ENCODE measurements around the gene RDH13.
A peak's percentile ranks its signal among the peaks of the same experiment; 100 is the strongest.

Gene RDH13

GRCh38 chr19:55080968-55081769, 18.2 kb upstream of the RDH13 start (continued):
- no peak for TF ChIP-seq POU6F1 (CRISPR knock-in tag; IDR thresholded peaks at IDR 0.05; ENCODE audit: borderline replicate concordance, low read depth)
- TF ChIP-seq ARNTL (CRISPR knock-in tag; IDR thresholded peaks at IDR 0.05; ENCODE audit: borderline replicate concordance, low read depth): no peak

GRCh38 chr19:55080121-55080967, 17.4 kb upstream of the RDH13 start:
- peak; percentile 83 for ATAC-seq
- TF ChIP-seq ZC3H10 (CRISPR knock-in tag; IDR thresholded peaks at IDR 0.05) (no peak), CSRNP3 (CRISPR knock-in tag; IDR thresholded peaks at IDR 0.05) (no peak), BACH2 (CRISPR knock-in tag; IDR thresholded peaks at IDR 0.05; ENCODE audit: borderline replicate concordance) (no peak), POU6F1 (CRISPR knock-in tag; IDR thresholded peaks at IDR 0.05; ENCODE audit: borderline replicate concordance, low read depth) (no peak), TOX (CRISPR knock-in tag; IDR thresholded peaks at IDR 0.05; ENCODE audit: borderline replicate concordance) (no peak), ZNF565 (CRISPR knock-in tag; conservative IDR thresholded peaks at IDR 0.05; ENCODE audit: low read depth) (no peak), TSHZ2 (CRISPR knock-in tag; IDR thresholded peaks at IDR 0.05) (no peak), OSR1 (CRISPR knock-in tag; IDR thresholded peaks at IDR 0.05) (no peak), RARB (CRISPR knock-in tag; IDR thresholded peaks at IDR 0.05) (no peak), CSDC2 (CRISPR knock-in tag; IDR thresholded peaks at IDR 0.05) (no peak), PPARA (CRISPR knock-in tag; IDR thresholded peaks at IDR 0.05; ENCODE audit: borderline replicate concordance) (no peak), GLIS3 (CRISPR knock-in tag; IDR thresholded peaks at IDR 0.05) (no peak), ESRRG (CRISPR knock-in tag; IDR thresholded peaks at IDR 0.05) (no peak), SNAI2 (CRISPR knock-in tag; IDR thresholded peaks at IDR 0.05) (no peak), CREB5 (CRISPR knock-in tag; IDR thresholded peaks at IDR 0.05; ENCODE audit: low read depth) (no peak), ZNF8 (CRISPR knock-in tag; IDR thresholded peaks at IDR 0.05) (no peak), ISL1 (CRISPR knock-in tag; IDR thresholded peaks at IDR 0.05) (no peak)

GRCh38 chr19:55079400-55080038, 16.6 kb upstream of the RDH13 start:
- ATAC-seq: no peak
- TF ChIP-seq ZNF70 (CRISPR knock-in tag; IDR thresholded peaks at IDR 0.05) (no peak), ARNTL (CRISPR knock-in tag; IDR thresholded peaks at IDR 0.05; ENCODE audit: borderline replicate concordance, low read depth) (no peak), ZFP30 (CRISPR knock-in tag; IDR thresholded peaks at IDR 0.05) (no peak), PPARA (CRISPR knock-in tag; IDR thresholded peaks at IDR 0.05; ENCODE audit: borderline replicate concordance) (no peak), PATZ1 (CRISPR knock-in tag; IDR thresholded peaks at IDR 0.05; ENCODE audit: borderline replicate concordance) (no peak), ISL1 (CRISPR knock-in tag; IDR thresholded peaks at IDR 0.05) (no peak), ESRRG (CRISPR knock-in tag; IDR thresholded peaks at IDR 0.05) (no peak), TSHZ2 (CRISPR knock-in tag; IDR thresholded peaks at IDR 0.05) (no peak), BACH2 (CRISPR knock-in tag; IDR thresholded peaks at IDR 0.05; ENCODE audit: borderline replicate concordance) (no peak)

Measured in SK-N-SH treated with all-trans-retinoic acid at 6 μM for 48 hours (cell line).